Mammary epithelial cell (primary cell): ENCODE data around the gene ATXN1.

Source experiments
- EZH2 ChIP-seq: IDR thresholded peaks from 2 replicates; pipeline ENCODE4 v1.6.1; 2012; ENCODE audit warnings: low read length, inconsistent platforms, borderline replicate concordance
- TF ChIP-seq, protein P1 (sequence below), 2 donors: IDR thresholded peaks in 1 of 2; conservative IDR thresholded peaks in 1 of 2; 2 replicates each; pipeline ENCODE4 v1.5.1; 2011 to 2012; ENCODE audit warnings: inconsistent platforms in 2 of 2, low read length in 2 of 2, mild to moderate bottlenecking in 2 of 2, control low read depth in 1 of 2, low read depth in 1 of 2; ENCODE audit not compliant: insufficient read depth in 1 of 2; ENCODE audit errors: extremely low read depth in 1 of 2

DNA sequence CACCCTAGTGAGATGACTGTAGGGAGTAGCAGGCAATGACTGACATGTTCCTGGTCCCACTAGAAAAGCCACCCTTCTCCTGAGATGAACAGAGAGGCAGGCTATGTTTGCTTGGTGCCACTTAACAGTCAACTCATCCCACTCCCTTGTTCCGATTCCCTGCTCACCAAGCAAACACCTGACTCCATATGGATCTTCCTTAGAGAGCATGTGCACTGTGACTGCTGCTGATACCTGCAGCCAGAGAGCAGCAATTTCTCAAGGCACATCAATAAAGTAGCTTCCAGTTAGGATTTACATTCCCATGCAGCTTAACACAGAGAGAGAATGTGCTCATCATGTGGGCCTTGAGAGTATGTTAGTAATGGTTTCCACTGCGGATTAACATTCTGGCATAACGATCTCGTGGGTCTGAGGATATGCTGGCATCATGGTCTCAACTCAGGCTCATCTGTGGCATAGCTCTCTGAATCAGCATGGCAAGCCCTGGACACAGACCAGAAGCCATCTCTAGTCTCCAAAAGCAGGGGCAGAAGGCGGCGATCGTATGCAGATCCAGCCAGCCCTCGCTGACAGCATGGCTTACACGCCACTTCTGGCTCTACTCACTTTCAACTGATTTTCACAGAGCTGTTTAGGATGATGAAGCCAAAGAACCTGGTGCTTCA, 43.9 kb downstream of the ATXN1 start:
- TF ChIP-seq, protein P1, sequence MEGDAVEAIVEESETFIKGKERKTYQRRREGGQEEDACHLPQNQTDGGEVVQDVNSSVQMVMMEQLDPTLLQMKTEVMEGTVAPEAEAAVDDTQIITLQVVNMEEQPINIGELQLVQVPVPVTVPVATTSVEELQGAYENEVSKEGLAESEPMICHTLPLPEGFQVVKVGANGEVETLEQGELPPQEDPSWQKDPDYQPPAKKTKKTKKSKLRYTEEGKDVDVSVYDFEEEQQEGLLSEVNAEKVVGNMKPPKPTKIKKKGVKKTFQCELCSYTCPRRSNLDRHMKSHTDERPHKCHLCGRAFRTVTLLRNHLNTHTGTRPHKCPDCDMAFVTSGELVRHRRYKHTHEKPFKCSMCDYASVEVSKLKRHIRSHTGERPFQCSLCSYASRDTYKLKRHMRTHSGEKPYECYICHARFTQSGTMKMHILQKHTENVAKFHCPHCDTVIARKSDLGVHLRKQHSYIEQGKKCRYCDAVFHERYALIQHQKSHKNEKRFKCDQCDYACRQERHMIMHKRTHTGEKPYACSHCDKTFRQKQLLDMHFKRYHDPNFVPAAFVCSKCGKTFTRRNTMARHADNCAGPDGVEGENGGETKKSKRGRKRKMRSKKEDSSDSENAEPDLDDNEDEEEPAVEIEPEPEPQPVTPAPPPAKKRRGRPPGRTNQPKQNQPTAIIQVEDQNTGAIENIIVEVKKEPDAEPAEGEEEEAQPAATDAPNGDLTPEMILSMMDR (conservative IDR thresholded peaks at IDR 0.05 in 1 of 2, IDR thresholded peaks at IDR 0.05 in 1 of 2; ENCODE audit: extremely low read depth in 1 of 2, insufficient read depth in 1 of 2, low read depth in 1 of 2, low read length in 2 of 2), result no peak
- no peak for TF ChIP-seq EZH2
